ENCODE results near the gene TNXB.

- no peak for TF ChIP-seq POLR2A (IDR thresholded peaks at IDR 0.05; ENCODE audit: low read length)
- TF ChIP-seq GATA1 (IDR thresholded peaks at IDR 0.05; ENCODE audit: low read depth, low read length): no peak
These were observed 17.7 kb upstream of the TNXB start for GRCh38 chr6:32126880-32127279.

Measured in erythroblast (primary cell).